HepG2 (cell line): ENCODE data around the gene HTR7. TPM values are rescaled to one million over a fixed set of nuclear protein-coding genes. Genes with fewer than 3 reads are reported as not detected.

ENCODE experiments used
- ATAC-seq: fragments of 200-7000 bp; cut with Tn5 transposase; 3 replicates; pipeline ENCODE4 v1.9.1; 2020; ENCODE audit warnings: mild to moderate bottlenecking, moderate library complexity
- BruUV-seq: library from RNA; stranded (reverse); fragments of 400-500 nt; replicated peaks from 2 replicates; lab custom pipeline; 2021; lab: Mats Ljungman, UMichigan
- CTCF ChIA-PET: fragments of 300-600 bp; formaldehyde crosslinking; extraction: SDS; loops from one replicate; lab custom pipeline; 2021; ENCODE audit warnings: low total read pairs, inconsistent platforms, low intra/inter-chr PET ratio; lab: Yijun Ruan, JAX
- POLR2A ChIA-PET: fragments of 350-600 bp; sonication (Branson Sonifier 250); formaldehyde crosslinking; loops from one replicate; lab custom pipeline; 2020; ENCODE audit warnings: antibody characterized with exemption, inconsistent platforms; lab: Yijun Ruan, JAX
- DNase-seq: peaks from one replicate; pipeline ENCODE4 v3.0.0-alpha.2; 2015; ENCODE audit warnings: low spot score
- FAIRE-seq: peaks from 3 replicates; lab custom pipeline; 2011; peaks lifted over from hg19 to GRCh38; lab: Jason Lieb, UNC
- H2AFZ ChIP-seq: one replicate; pipeline ENCODE4 v1.6.1; 2011; ENCODE audit warnings: low read length, inconsistent platforms
- H3K27ac ChIP-seq: fragments of 300-600 bp; 3 replicates; pipeline ENCODE4 v1.8.0; 2011; ENCODE audit warnings: mixed run types, mild to moderate bottlenecking, mixed read lengths, low read length, inconsistent platforms; ENCODE audit not compliant: insufficient read depth; ENCODE audit errors: extremely low read length
- H3K27me3 ChIP-seq, 2 experiments: fragments of 200-600 bp in 1 of 2; 2 replicates in 1 of 2; 3 replicates in 1 of 2; pipeline versions ENCODE4 v1.6.0 to v1.8.0; 2011; ENCODE audit warnings: low read length in 2 of 2, mild to moderate bottlenecking in 2 of 2, moderate library complexity in 2 of 2, inconsistent platforms in 1 of 2; ENCODE audit not compliant: insufficient read depth in 2 of 2, control insufficient read depth in 1 of 2
- H3K36me3 ChIP-seq, 2 experiments: fragments of 200-600 bp in 1 of 2; replicated peaks in 1 of 2; 2 replicates in 1 of 2; 3 replicates in 1 of 2; pipeline versions ENCODE4 v1.5.1 to v1.8.0; 2011; ENCODE audit warnings: low read length in 2 of 2, inconsistent platforms in 1 of 2; ENCODE audit not compliant: insufficient read depth in 2 of 2, control insufficient read depth in 1 of 2
- H3K4me1 ChIP-seq: 2 replicates; pipeline ENCODE4 v1.5.1; 2012; ENCODE audit warnings: low read length, inconsistent platforms; ENCODE audit not compliant: insufficient read depth
- H3K4me2 ChIP-seq: 2 replicates; pipeline ENCODE4 v1.6.0; 2011; ENCODE audit warnings: low read depth, low read length, inconsistent platforms
- H3K4me3 ChIP-seq, 3 experiments: fragments of 200-600 bp in 1 of 3; sonication (generic), shearing (Covaris generic) in 1 of 3; replicated peaks in 1 of 3; 2 replicates each; pipeline ENCODE4 v1.5.1; 2011 to 2016; ENCODE audit warnings: low read length in 3 of 3, inconsistent platforms in 2 of 3, low read depth in 2 of 3, mild to moderate bottlenecking in 2 of 3, control low read depth in 1 of 3, mixed read lengths in 1 of 3; ENCODE audit not compliant: insufficient read depth in 1 of 3
- H3K79me2 ChIP-seq: one replicate; pipeline ENCODE4 v1.6.1; 2011; ENCODE audit warnings: low read length, inconsistent platforms; ENCODE audit not compliant: insufficient read depth
- H3K9ac ChIP-seq: 2 replicates; pipeline ENCODE4 v1.6.0; 2011; ENCODE audit warnings: mild to moderate bottlenecking, low read depth, low read length, inconsistent platforms; ENCODE audit not compliant: insufficient read depth
- H3K9me3 ChIP-seq: 2 replicates; pipeline ENCODE4 v1.5.1; 2012; ENCODE audit warnings: mild to moderate bottlenecking, low read length
- H4K20me1 ChIP-seq: 2 replicates; pipeline ENCODE4 v1.6.0; 2011; ENCODE audit warnings: inconsistent platforms, mild to moderate bottlenecking, low read length, moderate library complexity; ENCODE audit not compliant: insufficient read depth
- AFF4 ChIP-seq: sonication (generic); formaldehyde crosslinking; IDR thresholded peaks from 2 replicates; pipeline ENCODE4 v1.4.0; 2020; ENCODE audit warnings: missing genetic modification reagents
- BRD4 ChIP-seq: sonication (generic); formaldehyde crosslinking; IDR thresholded peaks from 2 replicates; pipeline ENCODE4 v1.4.0; 2020; ENCODE audit warnings: missing genetic modification reagents
- FOXA1 ChIP-seq, 2 experiments: fragments of 450-650 bp in 1 of 2; sonication (generic) in 1 of 2; formaldehyde crosslinking in 1 of 2; IDR thresholded peaks; 2 replicates each; pipeline versions ENCODE4 v1.4.0 to v1.6.1; 2016 to 2020; ENCODE audit warnings: missing genetic modification reagents in 1 of 2
- NFRKB ChIP-seq: fragments of 450-650 bp; IDR thresholded peaks from 2 replicates; pipeline ENCODE4 v1.6.1; 2017
- SNAI1 ChIP-seq: sonication (generic); formaldehyde crosslinking; IDR thresholded peaks from 2 replicates; pipeline ENCODE4 v1.5.0; 2020; ENCODE audit warnings: mild to moderate bottlenecking, missing genetic modification reagents, borderline replicate concordance
- UBTF ChIP-seq: sonication (generic); formaldehyde crosslinking; IDR thresholded peaks from 2 replicates; pipeline ENCODE4 v1.4.0; 2020; ENCODE audit warnings: mild to moderate bottlenecking, missing genetic modification reagents
- ZKSCAN8 ChIP-seq: IDR thresholded peaks from 2 replicates; pipeline ENCODE4 v1.6.1; 2016; ENCODE audit warnings: borderline replicate concordance, missing genetic modification reagents, missing compliant biosample characterization
- ZNF160 ChIP-seq: sonication (generic); formaldehyde crosslinking; IDR thresholded peaks from 2 replicates; pipeline ENCODE4 v1.8.0; 2022; ENCODE audit warnings: mild to moderate bottlenecking, inconsistent platforms, missing genetic modification reagents
- ZNF616 ChIP-seq: sonication (generic); formaldehyde crosslinking; IDR thresholded peaks from 2 replicates; pipeline ENCODE4 v1.5.0; 2020; ENCODE audit warnings: low read depth, mild to moderate bottlenecking, missing genetic modification reagents
- ZNF776 ChIP-seq: sonication (generic); formaldehyde crosslinking; IDR thresholded peaks from 2 replicates; pipeline ENCODE4 v1.4.0; 2020; ENCODE audit warnings: mild to moderate bottlenecking, missing genetic modification reagents
- in situ Hi-C: cut with HindIII; loops from 2 replicates; pipeline ENCODE4 v1.10.0; 2017; ENCODE audit warnings: low pct_unique_long_range_greater_than_20kb; ENCODE audit not compliant: extremely low pct_ligation_motif_present
- intact Hi-C: fragments of 100-400 bp; cut with micrococcal nuclease; formaldehyde crosslinking; loops from one replicate; pipeline ENCODE4 v1.10.0; 2022; ENCODE audit not compliant: unreplicated experiment
- polyA plus RNA-seq, 8 experiments: library from polyadenylated mRNA; depleted of rRNA in 3 of 8; stranded (reverse) in 7 of 8; unstranded in 1 of 8; fragments of >200 nt; fragmentation: Illumina TruSeq in 4 of 8; extraction: Trizol in 4 of 8; gene quantifications; 2 replicates each; pipeline versions ENCODE4 v1.2.1 to v1.2.3, GENCODE V29; 2011 to 2016; ENCODE audit warnings: low read depth in 4 of 8, missing spikeins in 1 of 8, mixed read lengths in 1 of 8; ENCODE audit not compliant: insufficient read depth in 1 of 8
- total RNA-seq, 5 experiments: library from RNA; depleted of rRNA; stranded (reverse); fragments of >200 nt; fragmentation: Illumina TruSeq; extraction: Trizol; gene quantifications; 2 replicates each; pipeline ENCODE4 v1.2.3, GENCODE V29; 2016; ENCODE audit warnings: low read depth in 1 of 5

Gene HTR7
- total and polyA plus RNA-seq, 2 of the 13 experiments (the other 11 are each of a cell fraction or from before 2014, with no cell fraction given) = 0.04 TPM; not detected in 1

- no peak for ATAC-seq
- no peaks in the 10 kb centered on the region for H3K27me3 ChIP-seq
- BruUV-seq = no TSS peak
- in situ Hi-C loops (no loop called here), intact Hi-C loops (no loop called here)
- no peak overlapping the region for H3K9ac ChIP-seq
- no peak overlapping the region for H3K4me3 ChIP-seq
- DNase-seq = no peak
- H4K20me1 ChIP-seq = no peaks in the 10 kb centered on the region
- no peaks in the 10 kb centered on the region for H3K9me3 ChIP-seq
- H3K79me2 ChIP-seq = no peaks in the 10 kb centered on the region
- FAIRE-seq = no peak
- H3K4me1 ChIP-seq = no peaks in the 10 kb centered on the region
- H2AFZ ChIP-seq = no peak overlapping the region
- ChIA-PET CTCF (no interaction called here), POLR2A (no interaction called here)
- TF ChIP-seq BRD4 (CRISPR knock-in tag) = no peak
- TF ChIP-seq AFF4 (CRISPR knock-in tag) = no peak
- no peak for TF ChIP-seq FOXA1 (IDR thresholded peaks at IDR 0.05)
- no peak for TF ChIP-seq FOXA1 (CRISPR knock-in tag; IDR thresholded peaks at IDR 0.05)
- no peak for TF ChIP-seq ZNF616 (CRISPR knock-in tag)
- no peak for TF ChIP-seq ZKSCAN8 (CRISPR knock-in tag)
- no peak for TF ChIP-seq ZNF776 (CRISPR knock-in tag)
- TF ChIP-seq NFRKB = no peak
- TF ChIP-seq ZNF160 (CRISPR knock-in tag) = no peak
- TF ChIP-seq SNAI1 (CRISPR knock-in tag) = no peak
- no peak for TF ChIP-seq UBTF
- H3K36me3 ChIP-seq = no peaks in the 10 kb centered on the region
- no peak overlapping the region for H3K4me2 ChIP-seq
- H3K27ac ChIP-seq = no peak overlapping the region
Measured at GRCh38 chr10:90819911-90820310, 37.9 kb downstream of the HTR7 start.
